ENCODE results near the gene EIF2S2.

DNA sequence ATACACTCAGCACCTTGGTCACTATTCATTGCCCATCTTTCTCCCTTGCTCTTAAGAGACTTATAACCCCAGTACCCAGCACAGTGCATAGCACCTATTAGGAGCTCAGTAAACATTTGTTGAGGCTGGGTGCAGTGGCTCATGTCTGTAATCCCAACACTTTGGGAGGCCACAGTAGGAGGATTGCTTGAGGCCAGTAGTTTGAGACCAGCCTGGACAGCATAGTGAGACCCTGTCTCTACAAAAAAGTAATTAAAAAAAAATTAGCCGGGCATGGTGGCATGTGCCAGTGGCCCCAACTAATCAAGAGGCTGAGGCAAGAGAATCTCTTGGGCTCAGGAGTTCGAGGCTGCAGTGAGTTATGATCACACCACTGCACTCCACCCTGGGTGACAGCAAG is 8.2 kb upstream of the EIF2S2 start:
- TF ChIP-seq FOXK2 (IDR thresholded peaks at IDR 0.05), result no peak
- TF ChIP-seq SP1 (IDR thresholded peaks at IDR 0.05), result no peak
- TF ChIP-seq ARNT (IDR thresholded peaks at IDR 0.05), result no peak
- TF ChIP-seq SUZ12 (IDR thresholded peaks at IDR 0.05), result no peak
- no peak for TF ChIP-seq CTBP1 (IDR thresholded peaks at IDR 0.05; ENCODE audit: borderline replicate concordance)
- TF ChIP-seq ZNF384 (IDR thresholded peaks at IDR 0.05), result no peak
- TF ChIP-seq FOXA1 (IDR thresholded peaks at IDR 0.05), result no peak
- no peak for TF ChIP-seq FOXM1 (IDR thresholded peaks at IDR 0.05; ENCODE audit: borderline replicate concordance)

Data from HEK293T (cell line).